Kasumi-1 (cell line): ENCODE measurements around the gene AKIP1.
A peak's percentile ranks its signal among the peaks of the same experiment; 100 is the strongest.
"Not testable (repeated sequence)": the region's sequence is repeated elsewhere in the genome, so short reads cannot be mapped to it uniquely, and the experiment has no call there.

Experiments used
- DNase-seq, 2 experiments: peaks; one replicate each; lab custom pipeline; 2025; lab: John Stamatoyannopoulos, UW

Gene AKIP1

DNA sequence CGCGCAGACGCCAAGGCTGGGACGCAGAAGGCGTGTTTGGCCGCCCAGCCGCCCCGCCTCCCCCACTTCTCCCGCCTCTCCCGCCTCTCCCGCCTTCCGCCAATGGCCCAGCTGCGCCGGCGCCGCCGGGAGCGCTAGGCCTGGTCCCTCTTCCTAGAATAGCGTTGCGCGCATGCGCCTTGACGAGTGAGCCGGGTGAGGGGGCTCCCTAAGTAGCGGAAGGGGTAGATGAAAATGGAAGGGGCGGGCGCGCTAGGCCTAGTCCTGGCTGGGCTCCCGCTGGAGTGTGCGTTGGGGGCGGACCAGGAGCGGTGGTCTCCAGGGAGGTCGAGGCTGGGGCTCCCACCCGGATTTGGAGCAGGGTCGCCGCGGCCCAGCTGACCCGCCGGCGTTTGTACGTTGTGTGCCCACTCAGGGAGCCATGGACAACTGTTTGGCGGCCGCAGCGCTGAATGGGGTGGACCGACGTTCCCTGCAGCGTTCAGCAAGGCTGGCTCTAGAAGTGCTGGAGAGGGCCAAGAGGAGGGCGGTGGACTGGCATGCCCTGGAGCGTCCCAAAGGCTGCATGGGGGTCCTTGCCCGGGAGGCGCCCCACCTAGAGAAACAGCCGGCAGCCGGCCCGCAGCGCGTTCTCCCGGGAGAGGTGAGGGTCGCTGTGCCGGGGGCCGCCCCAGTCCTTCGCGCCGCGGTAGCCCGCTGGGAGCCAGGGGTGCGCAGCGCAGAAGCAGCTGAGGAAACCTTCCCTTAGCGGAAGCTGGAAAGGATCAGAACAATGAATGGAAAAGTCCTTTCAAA, at the start of gene AKIP1:
Gene AKIP1, plus strand, starts transcription at position 161 of the 795 bp plus-strand sequence. Its CDS starts 261 bp downstream, at position 422.
- peak; percentile 95 for DNase-seq

- no peak for DNase-seq
Measured at GRCh38 chr11:8863838-8864237, 47.2 kb upstream of the AKIP1 start.

GRCh38 chr11:8865304-8865703, 45.7 kb upstream of the AKIP1 start:
- no peak for DNase-seq

DNA sequence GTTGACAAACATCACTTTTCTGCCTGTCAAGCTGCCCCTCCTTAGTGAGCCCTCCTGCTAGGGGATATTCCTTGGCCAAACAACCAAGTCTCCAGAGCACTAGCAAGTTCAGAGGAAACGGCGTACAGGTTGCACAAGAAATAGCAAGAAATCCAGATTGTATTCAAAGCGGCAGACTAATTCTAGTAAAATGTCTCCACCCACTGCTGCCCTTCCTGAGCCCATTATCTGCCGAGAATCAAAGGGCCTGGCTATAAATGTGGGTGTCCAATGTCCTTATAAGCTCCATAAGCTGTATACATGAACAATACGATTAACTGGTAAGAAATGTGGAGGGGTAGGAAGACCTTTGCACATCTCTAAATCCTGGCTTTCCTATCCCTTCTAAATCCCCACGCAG, 44.0 kb upstream of the AKIP1 start:
- no peak for DNase-seq

DNA sequence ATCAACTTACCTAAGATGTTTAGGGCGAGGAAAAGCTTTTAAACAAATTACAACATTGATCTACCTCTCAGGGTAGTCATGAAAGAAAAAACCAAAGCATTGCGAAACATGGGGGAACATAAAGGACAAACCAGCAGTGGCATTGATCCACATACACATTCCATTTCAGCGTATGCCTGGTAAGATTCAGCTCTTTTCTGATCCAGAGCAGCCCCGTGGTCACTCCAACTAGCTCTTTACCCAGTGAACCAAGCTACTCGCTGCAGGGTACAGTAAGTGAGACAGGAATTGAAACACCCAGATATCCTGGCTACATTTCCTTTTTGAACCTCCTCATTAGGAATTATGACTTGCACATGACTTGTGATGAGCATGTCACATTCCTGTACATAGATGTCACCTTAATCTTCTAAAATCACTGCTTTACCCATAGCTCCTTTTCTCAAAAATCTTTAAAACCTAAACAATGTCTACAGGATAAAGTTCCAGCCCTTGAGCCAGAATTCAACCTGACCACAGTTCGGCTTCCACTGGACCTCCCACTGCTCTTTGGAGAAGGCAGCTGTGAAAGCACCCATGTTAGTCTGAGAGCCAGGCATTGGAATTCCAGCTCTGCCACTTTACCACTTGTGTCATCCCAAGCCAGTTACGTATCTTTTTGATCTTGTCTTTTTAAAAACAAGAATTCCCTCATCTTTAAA, 42.9 kb upstream of the AKIP1 start:
- no peak for DNase-seq

DNA sequence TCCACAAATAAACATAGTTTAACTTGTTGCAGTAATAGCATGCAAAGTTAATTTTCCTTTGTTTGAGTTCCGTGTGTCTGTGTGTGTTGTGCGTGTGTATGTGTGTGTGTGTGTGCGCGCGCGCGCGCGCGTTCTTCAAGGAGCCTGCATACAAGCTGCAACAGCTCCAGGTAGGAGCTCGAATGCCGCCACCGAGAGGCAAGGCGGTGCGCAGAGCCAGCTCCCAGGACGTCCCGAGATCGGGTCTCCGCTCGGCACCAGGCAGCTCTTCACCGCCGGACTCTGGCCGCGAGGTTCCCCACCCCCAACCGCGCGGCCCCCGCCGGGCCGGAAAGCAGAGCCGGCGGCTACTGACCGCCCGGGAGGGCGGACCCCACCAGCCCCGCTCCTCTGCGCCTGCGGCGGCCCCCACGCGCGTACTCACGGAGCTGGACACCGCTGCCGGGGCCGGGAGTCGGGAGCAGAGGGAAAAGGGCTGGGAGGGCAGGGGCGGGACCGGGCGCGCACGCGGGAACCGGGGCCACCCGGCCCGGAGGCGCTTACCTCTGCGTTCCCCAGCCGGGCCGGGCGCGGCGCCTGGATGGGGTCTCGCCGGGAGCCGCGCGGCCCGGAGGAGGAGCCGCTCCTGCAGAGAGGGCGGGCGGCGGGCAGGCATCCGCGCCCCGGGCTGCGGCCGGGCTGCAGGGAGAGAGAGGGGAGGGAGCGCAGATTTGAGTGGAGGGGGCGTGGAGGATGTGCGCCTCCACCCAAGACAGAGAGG, 40.4 kb upstream of the AKIP1 start:
- peak; percentile 5 to 45 for DNase-seq

DNA sequence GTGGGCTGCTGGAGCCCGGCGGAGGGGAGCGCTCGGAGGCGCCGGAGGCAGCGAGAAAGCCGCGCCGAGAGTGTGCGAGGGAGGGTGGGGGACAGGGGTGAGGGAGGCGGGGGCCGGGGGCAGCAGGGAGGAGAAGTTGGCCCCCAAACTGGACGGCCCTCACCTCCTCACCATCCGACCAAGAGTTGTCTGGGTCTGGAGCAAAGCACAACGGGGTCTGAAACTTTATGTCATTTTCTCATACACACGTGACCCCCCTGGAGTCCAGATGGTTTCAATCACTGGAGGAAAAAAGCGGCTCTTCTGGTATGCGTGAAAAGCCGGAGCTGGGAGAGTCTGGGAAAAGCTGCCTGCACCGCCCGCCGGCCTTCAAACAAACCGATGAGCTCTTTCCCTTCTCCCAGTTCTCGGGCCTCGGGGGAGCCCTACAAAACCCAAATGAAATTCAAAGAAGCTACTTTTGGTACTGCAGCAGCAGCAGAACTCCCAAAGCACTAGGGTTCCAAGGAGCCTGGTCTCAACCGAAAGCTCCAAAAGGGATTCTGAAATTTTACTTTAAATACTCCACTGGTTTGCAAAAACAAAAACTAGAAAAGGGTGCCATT, 39.7 kb upstream of the AKIP1 start:
- DNase-seq, result no peak

DNA sequence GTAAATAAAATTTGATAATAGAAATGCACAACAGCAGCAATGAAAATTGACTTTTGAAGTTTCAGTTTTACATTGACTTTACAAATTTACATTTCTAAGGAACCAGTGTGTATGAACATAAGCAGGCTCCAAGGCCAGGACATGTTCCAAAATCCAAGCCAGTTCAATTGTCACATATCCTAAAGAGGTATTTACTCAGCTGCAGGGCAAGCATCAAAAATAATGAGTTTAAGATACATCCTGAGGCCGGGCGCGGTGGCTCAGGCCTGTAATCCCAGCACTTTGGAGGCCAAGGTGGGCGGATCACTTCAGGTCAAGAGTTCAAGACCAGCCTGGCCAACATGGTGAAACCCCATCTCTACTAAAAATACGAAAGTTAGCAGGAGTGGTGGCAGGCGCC, 39.0 kb upstream of the AKIP1 start:
- no peak for DNase-seq

DNA sequence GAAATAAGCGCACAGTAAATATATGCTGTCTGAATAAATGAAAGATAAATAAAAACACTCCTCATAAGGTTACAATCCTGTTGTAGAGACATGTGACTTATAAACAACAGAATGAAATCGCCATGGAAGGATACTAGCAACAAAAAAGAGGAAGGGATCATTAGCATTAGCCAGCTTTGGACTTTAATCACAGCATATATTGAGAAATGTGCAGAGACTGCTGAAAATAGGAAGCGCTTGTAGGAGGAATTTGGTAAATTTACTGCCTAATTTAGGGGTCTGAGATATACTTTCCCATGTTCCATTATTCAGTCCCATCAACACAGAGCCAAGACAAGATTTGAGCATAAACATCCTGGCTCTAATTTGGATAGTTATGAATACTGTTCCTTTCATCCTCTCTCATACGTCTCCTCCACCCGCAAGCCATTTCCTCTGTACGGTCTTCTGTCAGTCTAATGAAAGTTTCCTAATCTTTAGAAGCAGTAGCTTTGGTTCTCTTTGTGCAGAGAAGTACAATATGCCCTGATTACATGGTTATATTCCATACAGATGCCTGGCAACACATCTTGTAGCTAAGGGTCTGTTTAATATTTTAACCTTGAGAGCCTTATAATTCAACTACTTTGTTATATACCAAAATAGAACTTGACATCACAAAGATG, 37.1 kb upstream of the AKIP1 start:
- DNase-seq, result peak; percentile 31 to 56

- DNase-seq, result no peak
Measured at GRCh38 chr11:8878771-8879170, 32.2 kb upstream of the AKIP1 start.

GRCh38 chr11:8881585-8881984, 29.4 kb upstream of the AKIP1 start:
- not testable (repeated sequence) for DNase-seq

GRCh38 chr11:8886322-8886721, 24.7 kb upstream of the AKIP1 start:
- no peak for DNase-seq

DNA sequence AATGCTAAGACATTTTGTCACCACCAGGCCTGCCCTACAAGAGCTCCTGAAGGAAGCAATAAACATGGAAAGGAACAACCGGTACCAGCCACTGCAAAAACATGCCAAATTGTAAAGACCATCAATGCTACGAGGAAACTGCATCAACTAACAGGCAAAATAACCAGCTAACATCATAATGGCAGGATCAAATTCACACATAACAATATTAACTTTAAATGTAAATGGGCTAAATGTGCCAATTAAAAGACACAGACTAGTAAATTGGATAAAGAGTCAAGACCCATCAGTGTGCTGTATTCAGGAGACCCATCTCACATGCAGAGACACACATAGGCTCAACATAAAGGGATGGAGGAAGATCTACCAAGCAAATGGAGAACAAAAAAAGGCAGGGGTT, 19.8 kb upstream of the AKIP1 start:
- DNase-seq, result not testable (repeated sequence)

GRCh38 chr11:8899119-8899753, 11.8 kb upstream of the AKIP1 start:
- no peak for DNase-seq

GRCh38 chr11:8905528-8906165, 5.3 kb upstream of the AKIP1 start:
- DNase-seq, result no peak

GRCh38 chr11:8907116-8907515, 3.9 kb upstream of the AKIP1 start:
- no peak for DNase-seq

DNA sequence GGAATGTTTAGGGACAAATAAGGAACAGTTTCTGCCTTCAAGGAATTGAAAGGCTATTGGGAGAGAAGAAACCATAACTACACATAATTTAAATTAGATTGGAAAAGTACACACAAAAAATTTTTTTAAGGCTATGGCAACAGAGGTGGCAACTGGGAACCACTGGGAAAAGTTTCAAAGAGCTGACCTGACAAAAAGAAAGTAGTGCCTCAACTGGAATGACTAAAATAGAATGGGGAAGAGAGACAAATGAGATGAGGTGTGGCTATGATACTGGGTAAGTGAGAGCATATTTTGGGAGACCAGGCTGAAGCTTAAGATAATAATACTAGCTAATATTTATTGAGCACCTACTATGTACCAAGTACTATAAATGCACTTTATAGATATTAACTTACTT, 2.9 kb upstream of the AKIP1 start:
- no peak for DNase-seq

DNA sequence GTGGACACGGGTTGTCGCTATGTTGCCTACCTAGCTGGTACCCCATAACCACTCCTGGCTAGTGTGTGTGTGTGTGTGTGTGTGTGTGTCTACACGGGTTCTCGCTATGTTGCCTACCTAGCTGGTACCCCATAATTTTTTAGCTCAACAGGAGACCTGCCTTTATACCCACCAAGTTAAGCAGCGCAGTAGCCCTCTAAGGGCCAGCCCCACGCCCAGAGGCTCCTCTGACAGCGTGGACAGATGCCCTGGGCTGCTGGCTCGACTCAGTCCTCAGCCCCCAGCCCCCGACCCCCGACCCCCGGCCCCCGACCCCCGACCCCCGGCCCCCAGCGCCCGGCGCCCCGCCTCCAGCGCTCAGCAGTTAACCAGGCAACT, 351 bp upstream of the AKIP1 start:
- no peak for DNase-seq

GRCh38 chr11:8913961-8914660, 3.1 kb downstream of the AKIP1 start:
- DNase-seq, result peak; percentile 94 to 97

GRCh38 chr11:8914661-8915018, 3.7 kb downstream of the AKIP1 start:
- DNase-seq, result no peak
